C4-2B (cell line): ENCODE measurements around the gene TEX261.

Experiments used
- ZFX ChIP-seq: fragments of 450-650 bp; IDR thresholded peaks from 2 replicates; pipeline ENCODE4 v1.6.1; 2017
- TF ChIP-seq, protein P1 (sequence below): fragments of 450-650 bp; conservative IDR thresholded peaks from 2 replicates; pipeline ENCODE4 v1.5.1; 2017; ENCODE audit warnings: mild to moderate bottlenecking

DNA sequence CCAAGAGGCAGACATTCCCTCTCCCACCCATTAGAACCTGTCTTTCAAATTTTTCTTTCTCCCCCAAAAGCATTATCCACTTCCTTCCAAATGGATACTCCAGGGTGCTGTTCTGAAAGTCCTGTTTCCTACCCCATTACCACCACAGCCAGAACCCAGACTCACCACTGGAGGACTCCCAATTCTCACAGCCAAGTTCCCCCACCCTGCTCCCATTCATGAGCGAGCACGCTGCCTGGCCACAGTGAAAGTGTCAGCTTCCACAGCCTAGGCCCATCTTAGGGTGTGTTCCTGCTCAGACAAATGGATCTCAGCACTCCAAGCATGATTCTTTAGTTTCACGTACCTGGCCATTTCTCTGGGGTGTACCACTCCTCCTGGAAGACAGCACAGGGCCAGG lies 20.1 kb downstream of the TEX261 start:
- TF ChIP-seq, protein P1, sequence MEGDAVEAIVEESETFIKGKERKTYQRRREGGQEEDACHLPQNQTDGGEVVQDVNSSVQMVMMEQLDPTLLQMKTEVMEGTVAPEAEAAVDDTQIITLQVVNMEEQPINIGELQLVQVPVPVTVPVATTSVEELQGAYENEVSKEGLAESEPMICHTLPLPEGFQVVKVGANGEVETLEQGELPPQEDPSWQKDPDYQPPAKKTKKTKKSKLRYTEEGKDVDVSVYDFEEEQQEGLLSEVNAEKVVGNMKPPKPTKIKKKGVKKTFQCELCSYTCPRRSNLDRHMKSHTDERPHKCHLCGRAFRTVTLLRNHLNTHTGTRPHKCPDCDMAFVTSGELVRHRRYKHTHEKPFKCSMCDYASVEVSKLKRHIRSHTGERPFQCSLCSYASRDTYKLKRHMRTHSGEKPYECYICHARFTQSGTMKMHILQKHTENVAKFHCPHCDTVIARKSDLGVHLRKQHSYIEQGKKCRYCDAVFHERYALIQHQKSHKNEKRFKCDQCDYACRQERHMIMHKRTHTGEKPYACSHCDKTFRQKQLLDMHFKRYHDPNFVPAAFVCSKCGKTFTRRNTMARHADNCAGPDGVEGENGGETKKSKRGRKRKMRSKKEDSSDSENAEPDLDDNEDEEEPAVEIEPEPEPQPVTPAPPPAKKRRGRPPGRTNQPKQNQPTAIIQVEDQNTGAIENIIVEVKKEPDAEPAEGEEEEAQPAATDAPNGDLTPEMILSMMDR, result no peak
- no peak for TF ChIP-seq ZFX
